H9 (cell line): ENCODE data around the gene SLC19A1. TPM values are rescaled to one million over a fixed set of nuclear protein-coding genes. Genes with fewer than 3 reads are reported as not detected.

Experiments
- DNase-seq: peaks from one replicate; pipeline ENCODE4 v3.0.0-alpha.2; 2017
- H2AFZ ChIP-seq: one replicate; pipeline ENCODE4 v1.6.1; 2013; ENCODE audit warnings: mild to moderate bottlenecking, low read length, control low read depth, moderate library complexity
- H2AK5ac ChIP-seq: 2 replicates; pipeline ENCODE4 v1.6.1; 2013; ENCODE audit warnings: low read length, control low read depth, mixed read lengths; ENCODE audit not compliant: insufficient read length
- H2BK120ac ChIP-seq: one replicate; pipeline ENCODE4 v1.6.1; 2013; ENCODE audit warnings: low read depth, mild to moderate bottlenecking, low read length, control low read depth, inconsistent platforms; ENCODE audit not compliant: poor library complexity, severe bottlenecking
- H2BK12ac ChIP-seq: 2 replicates; pipeline ENCODE4 v1.6.1; 2013; ENCODE audit warnings: low read length, control low read depth, mixed read lengths, low read depth; ENCODE audit not compliant: insufficient read length
- H2BK15ac ChIP-seq: 2 replicates; pipeline ENCODE4 v1.6.1; 2013; ENCODE audit warnings: low read depth, low read length, control low read depth
- H2BK20ac ChIP-seq: one replicate; pipeline ENCODE4 v1.6.1; 2013; ENCODE audit warnings: low read depth, mild to moderate bottlenecking, low read length, control low read depth, inconsistent platforms; ENCODE audit not compliant: poor library complexity, severe bottlenecking
- H2BK5ac ChIP-seq: 2 replicates; pipeline ENCODE4 v1.6.1; 2013; ENCODE audit warnings: low read length, control low read depth, mixed read lengths; ENCODE audit not compliant: insufficient read length
- H3K14ac ChIP-seq: 2 replicates; pipeline ENCODE4 v1.6.1; 2013; ENCODE audit warnings: low read length, control low read depth; ENCODE audit not compliant: insufficient read depth
- H3K18ac ChIP-seq: 2 replicates; pipeline ENCODE4 v1.6.1; 2013; ENCODE audit warnings: low read depth, mild to moderate bottlenecking, mixed read lengths, low read length, control low read depth; ENCODE audit not compliant: insufficient read length
- H3K23ac ChIP-seq: 2 replicates; pipeline ENCODE4 v1.6.1; 2013; ENCODE audit warnings: low read length, control low read depth, mixed read lengths, low read depth; ENCODE audit not compliant: insufficient read length
- H3K23me2 ChIP-seq: 2 replicates; pipeline ENCODE4 v1.6.1; 2013; ENCODE audit warnings: low read depth, mild to moderate bottlenecking, mixed read lengths, low read length, control low read depth; ENCODE audit not compliant: insufficient read length, poor library complexity, severe bottlenecking
- H3K27ac ChIP-seq: 2 replicates; pipeline ENCODE4 v1.5.1; 2013; ENCODE audit warnings: low read length, control low read depth, mixed read lengths, low read depth; ENCODE audit not compliant: insufficient read length
- H3K27me3 ChIP-seq: 2 replicates; pipeline ENCODE4 v1.6.1; 2013; ENCODE audit warnings: low read length, control low read depth, inconsistent platforms; ENCODE audit not compliant: insufficient read depth
- H3K4ac ChIP-seq: 2 replicates; pipeline ENCODE4 v1.6.1; 2013; ENCODE audit warnings: low read depth, mild to moderate bottlenecking, control low read depth, inconsistent platforms, low read length, moderate library complexity
- H3K4me1 ChIP-seq: 2 replicates; pipeline ENCODE4 v1.6.1; 2013; ENCODE audit warnings: low read length, control low read depth, inconsistent platforms; ENCODE audit not compliant: insufficient read depth
- H3K4me2 ChIP-seq: 2 replicates; pipeline ENCODE4 v1.6.1; 2013; ENCODE audit warnings: low read length, control low read depth, mixed read lengths; ENCODE audit not compliant: insufficient read length, insufficient read depth
- H3K56ac ChIP-seq: 2 replicates; pipeline ENCODE4 v1.6.1; 2013; ENCODE audit warnings: low read depth, mild to moderate bottlenecking, mixed read lengths, low read length, control low read depth; ENCODE audit not compliant: insufficient read length
- H3K79me1 ChIP-seq: 2 replicates; pipeline ENCODE4 v1.6.1; 2013; ENCODE audit warnings: low read depth, mild to moderate bottlenecking, moderate library complexity, low read length, control low read depth, inconsistent platforms; ENCODE audit not compliant: insufficient read depth, poor library complexity, severe bottlenecking
- H3K79me2 ChIP-seq: 2 replicates; pipeline ENCODE4 v1.6.1; 2013; ENCODE audit warnings: low read length, control low read depth, inconsistent platforms; ENCODE audit not compliant: insufficient read depth
- H3K9ac ChIP-seq: 2 replicates; pipeline ENCODE4 v1.6.1; 2013; ENCODE audit warnings: low read length, control low read depth, mixed read lengths; ENCODE audit not compliant: insufficient read length; ENCODE audit errors: extremely low read depth
- H3K9me3 ChIP-seq: one replicate; pipeline ENCODE4 v1.6.1; 2013; ENCODE audit warnings: low read depth, low read length, inconsistent platforms; ENCODE audit not compliant: control insufficient read depth
- H3T11ph ChIP-seq: one replicate; pipeline ENCODE4 v1.6.1; 2013; ENCODE audit warnings: mild to moderate bottlenecking, low read length, control low read depth, inconsistent platforms
- H4K20me1 ChIP-seq: one replicate; pipeline ENCODE4 v1.6.1; 2013; ENCODE audit not compliant: control insufficient read depth, insufficient read length, insufficient read depth
- H4K5ac ChIP-seq: 2 replicates; pipeline ENCODE4 v1.6.1; 2013; ENCODE audit warnings: low read depth, mild to moderate bottlenecking, mixed read lengths, low read length, control low read depth; ENCODE audit not compliant: insufficient read length
- H4K8ac ChIP-seq: replicated peaks from 2 replicates; pipeline ENCODE4 v1.6.1; 2013; ENCODE audit warnings: low read length, control low read depth, mixed read lengths, low read depth; ENCODE audit not compliant: insufficient read length
- H4K91ac ChIP-seq: 2 replicates; pipeline ENCODE4 v1.6.1; 2013; ENCODE audit warnings: low read depth, mild to moderate bottlenecking, moderate library complexity, mixed read lengths, low read length, control low read depth; ENCODE audit not compliant: insufficient read length
- H3K27ac Mint-ChIP-seq, 3 experiments: 2 replicates in 2 of 3; 3 replicates in 1 of 3; pipeline ENCODE4 v1.8.0; 2020 to 2021; ENCODE audit warnings: mixed read lengths in 3 of 3, mild to moderate bottlenecking in 1 of 3, moderate library complexity in 1 of 3
- H3K27me3 Mint-ChIP-seq: 2 replicates; pipeline ENCODE4 v1.8.0; 2021; ENCODE audit warnings: low read depth, mild to moderate bottlenecking, moderate library complexity, mixed read lengths
- H3K36me3 Mint-ChIP-seq, 3 experiments: 2 replicates in 2 of 3; 3 replicates in 1 of 3; pipeline ENCODE4 v1.8.0; 2020 to 2021; ENCODE audit warnings: low read depth in 3 of 3, mixed read lengths in 3 of 3; ENCODE audit not compliant: insufficient read depth in 1 of 3
- H3K4me1 Mint-ChIP-seq, 2 experiments: 2 replicates each; pipeline ENCODE4 v1.8.0; 2020; ENCODE audit warnings: mixed read lengths in 2 of 2
- H3K4me3 Mint-ChIP-seq, 2 experiments: 2 replicates in 1 of 2; 3 replicates in 1 of 2; pipeline ENCODE4 v1.8.0; 2020 to 2021; ENCODE audit warnings: mild to moderate bottlenecking in 2 of 2, mixed read lengths in 2 of 2, moderate library complexity in 1 of 2
- H3K9me3 Mint-ChIP-seq, 2 experiments: 2 replicates in 1 of 2; 3 replicates in 1 of 2; pipeline ENCODE4 v1.8.0; 2020; ENCODE audit warnings: mild to moderate bottlenecking in 2 of 2, mixed read lengths in 2 of 2, moderate library complexity in 1 of 2
- WGBS: extraction: QIAGEN DNeasy Blood & Tissue Kit; methylation state at CpG from one replicate; pipeline ENCODE4 v1.1.7; 2013; ENCODE audit warnings: missing lambda C conversion rate, low lambda C conversion rate, mixed read lengths; ENCODE audit not compliant: insufficient read length; ENCODE audit errors: extremely low coverage; 5-methylcytosine and 5-hydroxymethylcytosine counted together
- total RNA-seq: library from RNA; stranded (reverse); gene quantifications from 2 replicates; pipeline ENCODE4 v1.2.1, GENCODE V29; 2021
- TF ChIP-seq, protein P1 (sequence below): fragments of 200-600 bp; sonication (generic); conservative IDR thresholded peaks from 3 replicates; pipeline ENCODE4 v1.8.0; 2021; ENCODE audit warnings: antibody characterized with exemption, mild to moderate bottlenecking

Gene SLC19A1
- total RNA-seq, 1 experiment from 2014 or later, result 32.4 TPM

DNA sequence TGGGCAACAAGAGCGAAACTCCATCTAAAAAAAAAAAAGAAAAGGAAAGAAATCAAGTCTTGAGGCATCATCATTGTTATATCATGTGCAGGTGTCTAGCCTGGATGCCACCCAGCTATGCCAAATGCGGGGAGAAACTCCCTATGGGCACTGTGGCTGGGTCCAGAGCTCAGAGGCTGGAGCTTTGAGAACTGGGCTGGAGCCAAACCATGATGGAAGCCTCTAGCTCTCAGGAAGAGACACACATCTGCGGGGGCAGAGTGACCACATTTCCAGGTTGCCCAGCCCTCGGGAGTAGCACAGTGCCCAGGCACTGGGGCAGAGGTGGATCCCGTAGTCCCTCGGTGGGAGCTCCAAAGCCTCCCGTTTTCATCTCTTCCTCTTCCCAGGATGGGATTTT lies 78.4 kb downstream of the SLC19A1 start:
- Mint-ChIP-seq H3K4me3 (no peak overlapping the region), H3K9me3 (peaks cover 15 to 17% of the 10 kb centered on the region in 2 experiments), H3K27me3 (no peaks in the 10 kb centered on the region), H3K4me1 (peaks cover 2 to 16% of the 10 kb centered on the region in 2 experiments; a peak in 2 of 4 replicates), H3K27ac (no peak overlapping the region; a peak in 1 of 7 replicates), H3K36me3 (peaks cover 29 to 52% (median 45%) of the 10 kb centered on the region in 3 experiments)
- H2AFZ ChIP-seq, result no peak overlapping the region
- H2BK15ac ChIP-seq, result no peak overlapping the region
- H3K4me1 ChIP-seq, result no peaks in the 10 kb centered on the region
- H3K27ac ChIP-seq, result no peak overlapping the region
- H3T11ph ChIP-seq, result no peak overlapping the region
- no peaks in the 10 kb centered on the region for H3K27me3 ChIP-seq
- no peak overlapping the region for H4K5ac ChIP-seq
- H2BK20ac ChIP-seq, result no peak overlapping the region
- no peak overlapping the region for H4K91ac ChIP-seq
- no peak overlapping the region for H3K56ac ChIP-seq
- H2BK12ac ChIP-seq, result no peak overlapping the region
- no peak overlapping the region for H3K18ac ChIP-seq
- H2AK5ac ChIP-seq, result no peak overlapping the region
- H3K14ac ChIP-seq, result no peak overlapping the region
- H3K9ac ChIP-seq, result no peak overlapping the region
- H3K4ac ChIP-seq, result no peak overlapping the region
- peaks cover 13% of the 10 kb centered on the region for H3K79me1 ChIP-seq
- no peak overlapping the region for H3K4me2 ChIP-seq
- H4K20me1 ChIP-seq, result no peaks in the 10 kb centered on the region
- TF ChIP-seq, protein P1, sequence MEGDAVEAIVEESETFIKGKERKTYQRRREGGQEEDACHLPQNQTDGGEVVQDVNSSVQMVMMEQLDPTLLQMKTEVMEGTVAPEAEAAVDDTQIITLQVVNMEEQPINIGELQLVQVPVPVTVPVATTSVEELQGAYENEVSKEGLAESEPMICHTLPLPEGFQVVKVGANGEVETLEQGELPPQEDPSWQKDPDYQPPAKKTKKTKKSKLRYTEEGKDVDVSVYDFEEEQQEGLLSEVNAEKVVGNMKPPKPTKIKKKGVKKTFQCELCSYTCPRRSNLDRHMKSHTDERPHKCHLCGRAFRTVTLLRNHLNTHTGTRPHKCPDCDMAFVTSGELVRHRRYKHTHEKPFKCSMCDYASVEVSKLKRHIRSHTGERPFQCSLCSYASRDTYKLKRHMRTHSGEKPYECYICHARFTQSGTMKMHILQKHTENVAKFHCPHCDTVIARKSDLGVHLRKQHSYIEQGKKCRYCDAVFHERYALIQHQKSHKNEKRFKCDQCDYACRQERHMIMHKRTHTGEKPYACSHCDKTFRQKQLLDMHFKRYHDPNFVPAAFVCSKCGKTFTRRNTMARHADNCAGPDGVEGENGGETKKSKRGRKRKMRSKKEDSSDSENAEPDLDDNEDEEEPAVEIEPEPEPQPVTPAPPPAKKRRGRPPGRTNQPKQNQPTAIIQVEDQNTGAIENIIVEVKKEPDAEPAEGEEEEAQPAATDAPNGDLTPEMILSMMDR, result no peak
- no peak overlapping the region for H2BK120ac ChIP-seq
- no peak for DNase-seq
- H2BK5ac ChIP-seq, result no peak overlapping the region
- peaks cover 13% of the 10 kb centered on the region; the same call in 1 of the 2 replicates for H3K79me2 ChIP-seq
- no peak overlapping the region for H3K23ac ChIP-seq
- WGBS, result no CpG with 5 or more reads among the region's 7 CpGs
- no peaks in the 10 kb centered on the region for H3K9me3 ChIP-seq
- H4K8ac ChIP-seq, result no peak overlapping the region
- no peaks in the 10 kb centered on the region for H3K23me2 ChIP-seq
